GM13977 (cell line): ENCODE data around the gene EPHA7.

Experiments
- DNase-seq: peaks from one replicate; pipeline ENCODE4 v3.0.0; 2012; ENCODE audit warnings: low spot score
- in situ Hi-C: fragments of 300-500 bp; cut with MboI; formaldehyde crosslinking; loops from one replicate; pipeline ENCODE4 v1.12.0; 2022; ENCODE audit warnings: low sequenced_read_pairs, low pct_unique_long_range_greater_than_20kb, mixed read lengths, inconsistent platforms; ENCODE audit not compliant: unreplicated experiment
- TF ChIP-seq, protein P1 (sequence below): IDR thresholded peaks from 2 replicates; pipeline ENCODE4 v1.5.1; 2012; ENCODE audit warnings: mild to moderate bottlenecking, control low read depth; ENCODE audit not compliant: insufficient read depth; ENCODE audit errors: extremely low read depth, missing control alignments

EPHA7 gene

DNA sequence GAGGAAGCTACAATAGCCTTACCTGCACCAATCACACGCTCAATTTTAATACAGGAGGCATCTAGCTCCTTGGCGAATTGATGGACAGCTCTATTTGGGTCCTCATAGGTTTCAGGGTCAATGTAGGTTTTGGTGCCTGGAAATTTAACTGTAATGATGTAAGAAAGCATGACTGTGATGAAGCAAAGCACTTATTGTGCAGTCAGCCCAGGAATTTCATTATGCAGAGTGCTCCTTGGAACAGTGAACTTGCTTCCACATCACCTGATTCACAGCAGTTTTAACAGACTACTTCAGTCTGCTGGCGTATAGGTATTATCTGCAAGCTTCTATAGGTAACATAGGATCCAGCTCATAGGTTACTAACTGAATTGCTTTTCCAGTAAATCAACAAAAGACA is 160.0 kb downstream of the EPHA7 start:
- no peak for DNase-seq
- TF ChIP-seq, protein P1, sequence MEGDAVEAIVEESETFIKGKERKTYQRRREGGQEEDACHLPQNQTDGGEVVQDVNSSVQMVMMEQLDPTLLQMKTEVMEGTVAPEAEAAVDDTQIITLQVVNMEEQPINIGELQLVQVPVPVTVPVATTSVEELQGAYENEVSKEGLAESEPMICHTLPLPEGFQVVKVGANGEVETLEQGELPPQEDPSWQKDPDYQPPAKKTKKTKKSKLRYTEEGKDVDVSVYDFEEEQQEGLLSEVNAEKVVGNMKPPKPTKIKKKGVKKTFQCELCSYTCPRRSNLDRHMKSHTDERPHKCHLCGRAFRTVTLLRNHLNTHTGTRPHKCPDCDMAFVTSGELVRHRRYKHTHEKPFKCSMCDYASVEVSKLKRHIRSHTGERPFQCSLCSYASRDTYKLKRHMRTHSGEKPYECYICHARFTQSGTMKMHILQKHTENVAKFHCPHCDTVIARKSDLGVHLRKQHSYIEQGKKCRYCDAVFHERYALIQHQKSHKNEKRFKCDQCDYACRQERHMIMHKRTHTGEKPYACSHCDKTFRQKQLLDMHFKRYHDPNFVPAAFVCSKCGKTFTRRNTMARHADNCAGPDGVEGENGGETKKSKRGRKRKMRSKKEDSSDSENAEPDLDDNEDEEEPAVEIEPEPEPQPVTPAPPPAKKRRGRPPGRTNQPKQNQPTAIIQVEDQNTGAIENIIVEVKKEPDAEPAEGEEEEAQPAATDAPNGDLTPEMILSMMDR, result no peak
- in situ Hi-C loops, result no loop called here

GRCh38 chr6:93252930-93253329 is 166.4 kb downstream of the EPHA7 start:
- in situ Hi-C loops, result no loop called here
- TF ChIP-seq, protein P1, result no peak
- no peak for DNase-seq

- no peak for DNase-seq
- in situ Hi-C loops, result no loop called here
- TF ChIP-seq, protein P1, result no peak
Measured at GRCh38 chr6:93248631-93249030, 170.7 kb downstream of the EPHA7 start.

DNA sequence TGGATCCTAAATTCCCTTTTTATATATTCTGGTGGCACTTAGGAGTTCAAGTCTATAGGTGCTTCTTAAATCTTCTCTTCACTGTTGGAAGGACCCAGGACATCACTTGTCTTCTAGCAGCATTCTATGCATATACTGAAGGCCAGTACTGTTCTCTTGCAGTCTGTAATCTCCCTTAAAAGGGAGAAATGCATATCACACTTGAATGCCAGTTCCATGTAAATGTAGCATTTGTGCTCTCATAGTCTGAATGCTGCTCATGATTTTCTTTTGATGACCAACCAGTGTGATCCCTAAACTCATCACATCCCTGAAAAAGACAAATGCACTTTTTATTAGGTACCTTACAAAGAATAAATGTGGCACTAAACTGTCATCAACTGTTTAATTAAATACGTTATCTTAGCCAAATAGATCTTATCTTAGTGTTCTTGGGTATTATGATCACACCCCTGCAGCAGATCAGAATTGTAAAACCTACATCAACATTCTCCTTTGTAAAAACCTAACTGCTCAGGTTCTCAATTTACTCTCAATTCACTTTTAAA is 176.1 kb downstream of the EPHA7 start:
- no peak for DNase-seq
- TF ChIP-seq, protein P1, result no peak
- in situ Hi-C loops, result no loop called here

- in situ Hi-C loops, result no loop called here
- TF ChIP-seq, protein P1, result no peak
- DNase-seq, result no peak
Measured at GRCh38 chr6:93242049-93242448, 177.3 kb downstream of the EPHA7 start.

- no peak for DNase-seq
- in situ Hi-C loops, result no loop called here
- TF ChIP-seq, protein P1, result no peak
Measured at GRCh38 chr6:93238632-93239031, 180.7 kb downstream of the EPHA7 start.

DNA sequence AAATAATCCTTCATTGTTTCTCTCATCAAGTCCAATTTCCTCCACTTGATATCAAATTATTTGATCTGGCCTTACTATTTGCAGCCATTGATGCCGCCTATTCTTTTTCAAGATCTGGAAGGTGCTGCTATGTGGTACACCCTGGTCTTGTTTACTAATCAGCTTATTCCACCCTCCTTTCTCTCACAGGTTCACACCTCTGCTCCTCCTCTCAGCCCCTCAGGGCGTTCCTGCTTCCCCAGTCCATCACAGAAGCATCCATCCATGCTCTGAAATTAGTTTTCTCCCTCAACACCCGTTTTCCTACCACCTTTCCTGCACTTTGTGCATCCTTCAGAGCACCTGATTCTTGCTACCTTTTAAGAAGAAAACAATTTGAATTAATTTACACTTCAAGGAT is 183.6 kb downstream of the EPHA7 start:
- no peak for DNase-seq
- in situ Hi-C loops, result no loop called here
- TF ChIP-seq, protein P1, result no peak
